Measurements from ENCODE around the gene SUSD5. TPM values are rescaled to one million over a fixed set of nuclear protein-coding genes. Genes with fewer than 3 reads are reported as not detected.

The SUSD5 gene
- total RNA-seq, 1 donor from 2014 or later: 0.33 TPM

- CTCF ChIA-PET: no interaction called here
Observed at GRCh38 chr3:33202711-33203457, 15.7 kb downstream of the SUSD5 start.

GRCh38 chr3:33201195-33201594 lies 17.4 kb downstream of the SUSD5 start:
- Mint-ChIP-seq H3K9me3 (no peaks in the 10 kb centered on the region), H3K27me3 (peaks cover 2% of the 10 kb centered on the region), H3K27ac (no peak overlapping the region), H3K4me3 (no peak overlapping the region), H3K4me1 (no peaks in the 10 kb centered on the region), H3K36me3 (ENCODE audit: low read depth) (no peaks in the 10 kb centered on the region)
- ChIA-PET CTCF (no interaction called here), POLR2A (no interaction called here)
- DNase-seq: no peak
- intact Hi-C loops (cut with micrococcal nuclease): no loop called here
- TF ChIP-seq CTCF (IDR thresholded peaks at IDR 0.05): no peak
- no peak for ATAC-seq (ENCODE audit: low read depth)

More at GRCh38 chr3:33202711-33203457, 15.7 kb downstream of the SUSD5 start:
- DNase-seq: no peak
- H3K9me3 Mint-ChIP-seq: no peaks in the 10 kb centered on the region
- peaks cover 9% of the 10 kb centered on the region for H3K27me3 Mint-ChIP-seq
- H3K36me3 Mint-ChIP-seq (ENCODE audit: low read depth): no peaks in the 10 kb centered on the region
- intact Hi-C loops (cut with micrococcal nuclease): no loop called here
- no peak overlapping the region for H3K27ac Mint-ChIP-seq
- POLR2A ChIA-PET: no interaction called here
- ATAC-seq (ENCODE audit: low read depth): no peak
- no peak overlapping the region for H3K4me3 Mint-ChIP-seq
- TF ChIP-seq CTCF (IDR thresholded peaks at IDR 0.05): no peak
- H3K4me1 Mint-ChIP-seq: no peaks in the 10 kb centered on the region

GRCh38 chr3:33196538-33196937 lies 22.1 kb downstream of the SUSD5 start:
- intact Hi-C loops (cut with micrococcal nuclease): no loop called here
- DNase-seq (no peak), ATAC-seq (ENCODE audit: low read depth) (no peak)
- Mint-ChIP-seq H3K36me3 (ENCODE audit: low read depth) (no peaks in the 10 kb centered on the region), H3K4me1 (no peaks in the 10 kb centered on the region), H3K27me3 (no peaks in the 10 kb centered on the region), H3K9me3 (no peaks in the 10 kb centered on the region), H3K4me3 (no peak overlapping the region), H3K27ac (no peak overlapping the region)
- no peak for TF ChIP-seq CTCF (IDR thresholded peaks at IDR 0.05)
- CTCF ChIA-PET: no interaction called here
- POLR2A ChIA-PET: no interaction called here

GRCh38 chr3:33194303-33194702 lies 24.3 kb downstream of the SUSD5 start:
- no peak for TF ChIP-seq CTCF (IDR thresholded peaks at IDR 0.05)
- ChIA-PET CTCF (no interaction called here), POLR2A (no interaction called here)
- no peaks in the 10 kb centered on the region for H3K9me3 Mint-ChIP-seq
- H3K4me1 Mint-ChIP-seq: no peaks in the 10 kb centered on the region
- H3K36me3 Mint-ChIP-seq (ENCODE audit: low read depth): no peaks in the 10 kb centered on the region
- no peak for DNase-seq
- no peak for ATAC-seq (ENCODE audit: low read depth)
- no peak overlapping the region for H3K27ac Mint-ChIP-seq
- intact Hi-C loops (cut with micrococcal nuclease): no loop called here
- H3K27me3 Mint-ChIP-seq: no peaks in the 10 kb centered on the region
- H3K4me3 Mint-ChIP-seq: no peak overlapping the region

GRCh38 chr3:33187368-33187634 lies 31.3 kb downstream of the SUSD5 start:
- ChIA-PET CTCF (no interaction called here), POLR2A (no interaction called here)
- Mint-ChIP-seq H3K4me3 (no peak overlapping the region), H3K9me3 (peaks cover 11% of the 10 kb centered on the region), H3K36me3 (ENCODE audit: low read depth) (no peaks in the 10 kb centered on the region), H3K27me3 (peaks cover 12% of the 10 kb centered on the region), H3K27ac (no peak overlapping the region), H3K4me1 (no peaks in the 10 kb centered on the region)
- TF ChIP-seq CTCF (IDR thresholded peaks at IDR 0.05): no peak
- no peak for ATAC-seq (ENCODE audit: low read depth)
- intact Hi-C loops (cut with micrococcal nuclease): no loop called here
- DNase-seq: no peak
